Tibial artery (tissue), 4 donors: ENCODE measurements around the gene LKAAEAR1.

Source experiments
- DNase-seq, 2 donors: peaks; one replicate each; pipeline ENCODE4 v3.0.0-alpha.2; 2019
- H3K27ac ChIP-seq, 2 donors: fragments of 200-600 bp; sonication (generic) in 1 of 2; 1 replicate in 1 of 2; 2 replicates in 1 of 2; pipeline ENCODE4 v1.5.1; 2018 to 2019; ENCODE audit warnings: mild to moderate bottlenecking in 1 of 2
- H3K27me3 ChIP-seq, 2 donors: fragments of 200-600 bp; sonication (generic) in 1 of 2; one replicate each; pipeline versions ENCODE4 v1.5.1 to v1.6.0; 2016 to 2019
- H3K36me3 ChIP-seq, 3 donors: fragments of 200-600 bp; sonication (generic) in 2 of 3; one replicate each; pipeline ENCODE4 v1.5.1; 2016 to 2019; ENCODE audit warnings: mild to moderate bottlenecking in 2 of 3
- H3K4me1 ChIP-seq, 4 donors: fragments of 200-600 bp; sonication (generic) in 2 of 4; 1 replicate in 3 of 4; 2 replicates in 1 of 4; pipeline ENCODE4 v1.5.1; 2016 to 2019
- H3K4me3 ChIP-seq, 2 donors: fragments of 200-600 bp; sonication (generic) in 1 of 2; 1 replicate in 1 of 2; 2 replicates in 1 of 2; pipeline ENCODE4 v1.5.1; 2018 to 2019; ENCODE audit warnings: mild to moderate bottlenecking in 2 of 2
- H3K9me3 ChIP-seq, 3 donors: fragments of 200-600 bp; sonication (generic) in 1 of 3; one replicate each; pipeline ENCODE4 v1.5.1; 2016 to 2019
- intact Hi-C: fragments of 100-400 bp; cut with DNase I; formaldehyde crosslinking; loops from one replicate; pipeline ENCODE4 v1.15.0; 2023; ENCODE audit warnings: low total_unique reads
- TF ChIP-seq, protein P1 (sequence below), 2 experiments: fragments of 200-600 bp in 1 of 2; fragments of 450-650 bp in 1 of 2; IDR thresholded peaks; one replicate each; pipeline ENCODE4 v1.5.1; 2017 to 2019; ENCODE audit warnings: antibody characterized with exemption in 2 of 2, mild to moderate bottlenecking in 1 of 2, moderate library complexity in 1 of 2

Gene LKAAEAR1

DNA sequence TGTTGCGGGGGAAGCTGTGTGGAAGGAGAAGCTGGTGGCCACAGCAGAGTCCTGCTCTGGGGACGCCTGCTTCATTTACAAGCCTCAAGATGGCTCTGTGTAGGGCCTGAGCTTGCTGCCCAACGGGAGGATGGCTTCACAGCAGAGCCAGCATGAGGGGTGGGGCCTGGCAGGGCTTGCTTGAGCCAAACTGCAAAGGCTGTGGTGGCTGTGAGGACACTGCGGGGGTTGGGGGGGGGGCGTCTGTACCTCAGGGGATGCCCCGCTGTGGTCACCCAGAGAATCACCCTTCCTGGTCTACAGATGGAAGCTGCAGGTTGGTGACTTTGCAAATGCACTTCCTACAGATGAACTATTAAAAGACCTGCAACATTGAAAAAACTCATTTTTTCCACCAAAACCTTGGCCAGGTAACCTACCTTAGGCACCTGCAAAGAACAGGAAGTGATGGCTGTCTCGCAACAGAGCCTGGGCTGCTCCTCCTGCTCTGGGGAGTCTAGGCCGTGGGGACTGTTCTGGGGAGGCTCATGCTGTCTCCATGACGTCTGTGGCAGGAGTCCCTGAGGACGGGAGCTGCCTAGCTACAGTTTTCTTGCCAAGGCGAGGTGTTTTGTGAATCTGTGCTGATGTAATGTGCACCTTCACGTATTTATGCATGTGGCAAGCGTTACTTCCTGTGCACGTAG lies 15.8 kb upstream of the LKAAEAR1 start:
- TF ChIP-seq, protein P1, sequence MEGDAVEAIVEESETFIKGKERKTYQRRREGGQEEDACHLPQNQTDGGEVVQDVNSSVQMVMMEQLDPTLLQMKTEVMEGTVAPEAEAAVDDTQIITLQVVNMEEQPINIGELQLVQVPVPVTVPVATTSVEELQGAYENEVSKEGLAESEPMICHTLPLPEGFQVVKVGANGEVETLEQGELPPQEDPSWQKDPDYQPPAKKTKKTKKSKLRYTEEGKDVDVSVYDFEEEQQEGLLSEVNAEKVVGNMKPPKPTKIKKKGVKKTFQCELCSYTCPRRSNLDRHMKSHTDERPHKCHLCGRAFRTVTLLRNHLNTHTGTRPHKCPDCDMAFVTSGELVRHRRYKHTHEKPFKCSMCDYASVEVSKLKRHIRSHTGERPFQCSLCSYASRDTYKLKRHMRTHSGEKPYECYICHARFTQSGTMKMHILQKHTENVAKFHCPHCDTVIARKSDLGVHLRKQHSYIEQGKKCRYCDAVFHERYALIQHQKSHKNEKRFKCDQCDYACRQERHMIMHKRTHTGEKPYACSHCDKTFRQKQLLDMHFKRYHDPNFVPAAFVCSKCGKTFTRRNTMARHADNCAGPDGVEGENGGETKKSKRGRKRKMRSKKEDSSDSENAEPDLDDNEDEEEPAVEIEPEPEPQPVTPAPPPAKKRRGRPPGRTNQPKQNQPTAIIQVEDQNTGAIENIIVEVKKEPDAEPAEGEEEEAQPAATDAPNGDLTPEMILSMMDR (IDR thresholded peaks at IDR 0.05) = no peak
- Histone ChIP-seq H3K9me3 (no peaks in the 10 kb centered on the region), H3K4me1 (peaks cover 0 to 11% (median 6%) of the 10 kb centered on the region in 4 donors), H3K4me3 (no peak overlapping the region), H3K27me3 (peaks cover 0 to 82% of the 10 kb centered on the region in 2 donors), H3K36me3 (peaks cover 0 to 17% (median 6%) of the 10 kb centered on the region in 3 donors), H3K27ac (no peak overlapping the region)
- intact Hi-C loops = no loop called here
- no peak for DNase-seq

DNA sequence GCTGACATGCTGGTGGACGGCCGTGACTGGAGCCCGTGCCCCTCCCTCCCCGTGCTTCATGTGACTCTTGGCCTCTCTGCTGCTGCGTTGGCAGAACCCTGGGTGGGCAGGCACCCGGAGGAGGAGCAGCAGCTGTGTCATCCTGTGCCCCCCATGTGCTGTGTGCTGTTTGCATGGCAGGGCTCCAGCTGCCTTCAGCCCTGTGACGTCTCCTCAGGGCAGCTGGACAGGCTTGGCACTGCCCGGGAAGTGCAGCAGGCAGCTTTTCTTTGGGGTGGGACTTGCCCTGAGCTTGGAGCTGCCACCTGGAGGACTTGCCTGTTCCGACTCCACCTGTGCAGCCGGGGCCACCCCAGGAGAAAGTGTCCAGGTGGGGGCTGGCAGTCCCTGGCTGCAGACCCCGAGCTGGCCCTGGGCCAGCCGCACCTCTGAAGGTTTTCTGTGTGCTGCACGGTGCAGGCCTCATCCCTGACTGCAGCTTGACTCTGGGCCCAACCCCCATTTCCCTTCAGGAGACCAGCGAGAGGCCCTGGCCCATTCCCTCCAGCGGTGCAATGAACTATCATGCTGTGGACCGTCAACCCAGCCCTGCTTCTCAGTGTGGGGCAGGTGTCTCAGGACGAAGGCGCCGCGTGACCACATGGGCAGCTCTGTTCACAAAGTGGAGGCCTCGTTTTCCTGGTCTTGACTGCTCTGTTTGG lies 15.0 kb upstream of the LKAAEAR1 start:
- DNase-seq = no peak
- Histone ChIP-seq H3K27me3 (peaks cover 0 to 74% of the 10 kb centered on the region in 2 donors), H3K27ac (no peak overlapping the region), H3K4me1 (peaks cover 0 to 11% (median 6%) of the 10 kb centered on the region in 4 donors), H3K9me3 (no peaks in the 10 kb centered on the region), H3K36me3 (peaks cover 0 to 17% (median 6%) of the 10 kb centered on the region in 3 donors), H3K4me3 (no peak overlapping the region)
- intact Hi-C loops = no loop called here
- TF ChIP-seq, protein P1 (IDR thresholded peaks at IDR 0.05) = no peak

DNA sequence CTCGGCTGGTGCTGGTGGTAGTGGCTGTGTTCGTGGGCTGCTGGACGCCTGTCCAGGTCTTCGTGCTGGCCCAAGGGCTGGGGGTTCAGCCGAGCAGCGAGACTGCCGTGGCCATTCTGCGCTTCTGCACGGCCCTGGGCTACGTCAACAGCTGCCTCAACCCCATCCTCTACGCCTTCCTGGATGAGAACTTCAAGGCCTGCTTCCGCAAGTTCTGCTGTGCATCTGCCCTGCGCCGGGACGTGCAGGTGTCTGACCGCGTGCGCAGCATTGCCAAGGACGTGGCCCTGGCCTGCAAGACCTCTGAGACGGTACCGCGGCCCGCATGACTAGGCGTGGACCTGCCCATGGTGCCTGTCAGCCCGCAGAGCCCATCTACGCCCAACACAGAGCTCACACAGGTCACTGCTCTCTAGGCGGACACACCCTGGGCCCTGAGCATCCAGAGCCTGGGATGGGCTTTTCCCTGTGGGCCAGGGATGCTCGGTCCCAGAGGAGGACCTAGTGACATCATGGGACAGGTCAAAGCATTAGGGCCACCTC lies 14.3 kb upstream of the LKAAEAR1 start:
- no peak for DNase-seq
- peaks cover 0 to 68% of the 10 kb centered on the region in 2 donors for H3K27me3 ChIP-seq

DNA sequence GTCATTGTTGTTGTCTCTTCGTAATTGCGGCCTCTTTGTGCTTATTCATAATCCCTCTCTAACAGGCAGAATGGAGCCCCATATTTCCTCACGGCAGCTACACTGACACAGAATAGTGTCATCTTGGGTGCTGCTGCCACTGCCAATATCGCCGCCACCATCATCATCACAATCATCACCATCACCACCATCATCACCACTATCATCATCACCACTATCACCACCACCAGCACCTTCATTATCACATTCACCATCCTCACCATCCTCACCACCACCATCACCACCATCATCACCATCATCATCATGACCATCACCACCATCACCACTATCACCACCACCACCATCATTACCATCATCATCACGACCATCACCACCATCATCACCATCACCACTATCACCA lies 12.3 kb upstream of the LKAAEAR1 start:
- no peak overlapping the region for H3K4me3 ChIP-seq
- H3K36me3 ChIP-seq = peaks cover 0 to 17% (median 6%) of the 10 kb centered on the region in 3 donors
- no peak for DNase-seq
- H3K4me1 ChIP-seq = no peaks in the 10 kb centered on the region
- intact Hi-C loops = no loop called here
- TF ChIP-seq, protein P1 (IDR thresholded peaks at IDR 0.05) = no peak
- H3K27ac ChIP-seq = no peak overlapping the region
- peaks cover 0 to 48% of the 10 kb centered on the region in 2 donors for H3K27me3 ChIP-seq
- no peaks in the 10 kb centered on the region for H3K9me3 ChIP-seq

More for the DNA sequence above, 14.3 kb upstream of the LKAAEAR1 start:
- intact Hi-C loops = no loop called here
- Histone ChIP-seq H3K9me3 (no peaks in the 10 kb centered on the region), H3K4me3 (no peak overlapping the region), H3K4me1 (peaks cover 0 to 11% (median 6%) of the 10 kb centered on the region in 4 donors), H3K36me3 (peaks cover 0 to 17% (median 6%) of the 10 kb centered on the region in 3 donors), H3K27ac (no peak overlapping the region)
- TF ChIP-seq, protein P1 (IDR thresholded peaks at IDR 0.05) = no peak

DNA sequence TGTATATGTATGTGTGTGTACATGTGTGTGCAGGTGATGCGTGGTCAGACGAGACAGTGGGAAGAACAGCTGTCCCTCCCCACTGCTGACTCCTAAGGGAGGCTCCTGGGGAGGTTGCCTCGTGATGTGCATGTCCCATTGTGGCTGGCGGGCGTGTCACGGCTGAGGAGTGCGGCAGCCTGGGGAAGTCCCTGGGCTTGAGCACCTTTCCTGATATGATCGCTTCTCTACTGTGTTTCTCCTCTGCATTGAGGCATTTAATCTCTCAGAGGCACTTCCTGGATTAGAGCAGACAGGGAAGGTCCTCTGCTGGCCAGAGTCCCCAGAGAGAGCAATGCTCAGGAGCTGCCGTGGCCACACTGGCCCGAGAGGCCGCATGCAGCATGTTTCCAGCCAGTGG lies 11.7 kb upstream of the LKAAEAR1 start:
- Histone ChIP-seq H3K36me3 (peaks cover 0 to 17% (median 6%) of the 10 kb centered on the region in 3 donors), H3K27me3 (peaks cover 0 to 46% of the 10 kb centered on the region in 2 donors), H3K9me3 (no peaks in the 10 kb centered on the region), H3K27ac (no peak overlapping the region), H3K4me1 (no peaks in the 10 kb centered on the region), H3K4me3 (no peak overlapping the region)
- TF ChIP-seq, protein P1 (IDR thresholded peaks at IDR 0.05) = no peak
- no peak for DNase-seq
- intact Hi-C loops = no loop called here
